GM12878 (cell line): ENCODE measurements around the gene CAPZB. TPM values are rescaled to one million over a fixed set of nuclear protein-coding genes. Genes with fewer than 3 reads are reported as not detected.

Experiments
- BRCA1 ChIP-seq: IDR thresholded peaks from 2 replicates; pipeline ENCODE4 v1.6.1; 2011; ENCODE audit warnings: low read depth, low read length, improper control_type of control experiment
- CREM ChIP-seq: IDR thresholded peaks from 2 replicates; pipeline ENCODE4 v1.6.1; 2014; ENCODE audit warnings: antibody characterized with exemption, low read depth
- EED ChIP-seq: sonication (generic); IDR thresholded peaks from 2 replicates; pipeline ENCODE4 v1.6.1; 2016; ENCODE audit warnings: antibody characterized with exemption, low read depth
- ETV6 ChIP-seq, 2 experiments: fragments of 450-650 bp in 1 of 2; IDR thresholded peaks in 1 of 2; conservative IDR thresholded peaks in 1 of 2; 2 replicates each; pipeline ENCODE4 v1.6.1; 2014; ENCODE audit warnings: antibody characterized with exemption in 1 of 2, borderline replicate concordance in 1 of 2, low read depth in 1 of 2, mild to moderate bottlenecking in 1 of 2, moderate library complexity in 1 of 2
- IRF4 ChIP-seq: IDR thresholded peaks from 2 replicates; pipeline ENCODE4 v1.6.1; 2011; ENCODE audit warnings: low read depth, low read length
- JUNB ChIP-seq: IDR thresholded peaks from 2 replicates; pipeline ENCODE4 v1.6.1; 2016; ENCODE audit warnings: antibody characterized with exemption, mild to moderate bottlenecking
- KLF5 ChIP-seq: fragments of 450-650 bp; IDR thresholded peaks from 2 replicates; pipeline ENCODE4 v1.6.1; 2014; ENCODE audit warnings: mild to moderate bottlenecking; ENCODE audit not compliant: partially characterized antibody
- MEF2A ChIP-seq: IDR thresholded peaks from 2 replicates; pipeline ENCODE4 v1.6.1; 2011; ENCODE audit warnings: low read depth, mild to moderate bottlenecking, low read length, moderate library complexity; ENCODE audit not compliant: insufficient read depth
- MTA2 ChIP-seq: fragments of 450-650 bp; IDR thresholded peaks from 2 replicates; pipeline ENCODE4 v1.6.1; 2016; ENCODE audit warnings: low read depth, mild to moderate bottlenecking, moderate library complexity
- MYC ChIP-seq: IDR thresholded peaks from 2 replicates; pipeline ENCODE4 v1.6.1; 2011; ENCODE audit warnings: mild to moderate bottlenecking, low read length, moderate library complexity, inconsistent platforms; ENCODE audit not compliant: insufficient read depth, insufficient replicate concordance, insufficient read length, severe bottlenecking
- NR2C1 ChIP-seq: fragments of 450-650 bp; IDR thresholded peaks from 2 replicates; pipeline ENCODE4 v1.6.1; 2017; ENCODE audit warnings: antibody characterized with exemption, mild to moderate bottlenecking, moderate library complexity
- POLR2AphosphoS5 ChIP-seq: IDR thresholded peaks from 2 replicates; pipeline ENCODE4 v1.6.1; 2011; ENCODE audit warnings: mild to moderate bottlenecking, low read length, inconsistent platforms
- RUNX3 ChIP-seq: IDR thresholded peaks from 2 replicates; pipeline ENCODE4 v1.6.1; 2012; ENCODE audit warnings: low read length, inconsistent platforms
- SMC3 ChIP-seq: IDR thresholded peaks from 2 replicates; pipeline ENCODE4 v1.6.1; 2011; ENCODE audit warnings: low read length, improper control_type of control experiment, borderline replicate concordance
- SREBF2 ChIP-seq: IDR thresholded peaks from 2 replicates; pipeline ENCODE4 v1.6.1; 2012; ENCODE audit warnings: mild to moderate bottlenecking, low read length
- TBL1XR1 ChIP-seq: IDR thresholded peaks from 2 replicates; pipeline ENCODE4 v1.6.1; 2012; ENCODE audit warnings: low read depth, low read length, improper control_type of control experiment
- ZNF622 ChIP-seq: fragments of 450-650 bp; IDR thresholded peaks from 2 replicates; pipeline ENCODE4 v1.6.1; 2017; ENCODE audit warnings: mild to moderate bottlenecking, inconsistent platforms
- polyA plus RNA-seq, 11 experiments: library from polyadenylated mRNA; depleted of rRNA in 4 of 11; unstranded in 6 of 11; stranded (reverse) in 5 of 11; fragments of >200 nt; fragmentation: Nextera tagmentation in 4 of 11; fragmentation: Illumina TruSeq in 1 of 11; extraction: Ambion mirVana in 4 of 11; extraction: Trizol in 1 of 11; gene quantifications; 1 replicate in 1 of 11; 2 replicates in 10 of 11; pipeline versions ENCODE4 v1.2.1 to v1.2.3, GENCODE V29; 2011 to 2016; ENCODE audit warnings: inconsistent platforms in 2 of 11, missing spikeins in 2 of 11, low read depth in 1 of 11
- total RNA-seq, 4 experiments: library from RNA; depleted of rRNA in 3 of 4; stranded (reverse); fragments of >200 nt in 3 of 4; fragmentation: Illumina TruSeq in 1 of 4; extraction: Trizol in 1 of 4; gene quantifications; 2 replicates each; pipeline versions ENCODE4 v1.2.1 to v1.2.3, GENCODE V29; 2013 to 2021
- TF ChIP-seq, protein P1 (sequence below): fragments of 450-650 bp; IDR thresholded peaks from 2 replicates; pipeline ENCODE4 v1.6.1; 2017; ENCODE audit warnings: mild to moderate bottlenecking, moderate library complexity
- TF ChIP-seq, protein P2 (sequence below): IDR thresholded peaks from 2 replicates; pipeline ENCODE4 v1.6.1; 2012; ENCODE audit warnings: mild to moderate bottlenecking, low read depth, low read length
- TF ChIP-seq, protein P3 (sequence below): fragments of 450-650 bp; conservative IDR thresholded peaks from 2 replicates; pipeline ENCODE4 v1.6.1; 2017; ENCODE audit warnings: mild to moderate bottlenecking, moderate library complexity

CAPZB gene
- total and polyA plus RNA-seq, 10 of the 15 experiments (the other 5 are each of a cell fraction or from before 2014, with no cell fraction given), result 104 to 454 (median 213) TPM

DNA sequence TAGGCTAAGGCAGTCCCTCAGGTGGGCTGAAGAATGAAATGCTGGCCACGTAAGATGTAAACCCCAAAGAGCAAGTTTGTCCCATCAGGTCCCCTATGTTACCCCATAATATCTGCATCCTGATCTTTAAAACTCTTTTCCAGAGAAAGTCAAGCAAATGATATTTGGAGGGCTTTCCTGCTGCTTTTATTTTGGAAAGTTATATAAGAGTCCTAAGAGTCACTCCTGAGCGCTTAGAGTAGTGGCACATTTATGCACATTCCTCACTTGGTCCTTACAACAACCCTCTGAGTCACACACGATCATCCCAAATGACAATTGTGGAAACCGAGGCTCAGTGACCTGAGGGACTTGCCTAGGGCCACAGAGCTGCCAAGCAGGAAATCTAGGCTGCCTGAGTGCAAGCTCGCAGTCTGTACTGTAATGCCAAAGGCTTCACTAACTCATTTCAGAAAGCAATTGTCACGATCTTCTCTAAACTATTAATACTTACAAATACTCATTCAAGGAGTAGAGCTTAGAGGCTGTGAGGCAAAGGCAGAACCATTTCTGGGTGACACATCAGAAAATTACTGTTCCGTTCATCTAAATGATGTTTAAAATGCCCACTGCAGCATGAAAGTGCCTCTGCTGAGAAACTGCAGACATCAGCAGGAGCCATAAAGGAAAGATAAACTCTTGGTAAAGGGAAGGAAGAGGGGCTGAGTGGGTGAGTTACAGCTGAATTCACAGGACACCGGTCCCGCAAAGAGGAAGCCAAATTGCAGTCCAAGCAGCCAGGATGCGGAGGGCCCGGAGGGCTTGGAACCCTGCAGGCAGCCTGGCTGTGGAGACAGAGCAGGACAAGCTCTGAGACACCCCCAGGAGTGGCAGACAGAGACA, 30.8 kb downstream of the CAPZB start (continued):
- TF ChIP-seq, protein P1, sequence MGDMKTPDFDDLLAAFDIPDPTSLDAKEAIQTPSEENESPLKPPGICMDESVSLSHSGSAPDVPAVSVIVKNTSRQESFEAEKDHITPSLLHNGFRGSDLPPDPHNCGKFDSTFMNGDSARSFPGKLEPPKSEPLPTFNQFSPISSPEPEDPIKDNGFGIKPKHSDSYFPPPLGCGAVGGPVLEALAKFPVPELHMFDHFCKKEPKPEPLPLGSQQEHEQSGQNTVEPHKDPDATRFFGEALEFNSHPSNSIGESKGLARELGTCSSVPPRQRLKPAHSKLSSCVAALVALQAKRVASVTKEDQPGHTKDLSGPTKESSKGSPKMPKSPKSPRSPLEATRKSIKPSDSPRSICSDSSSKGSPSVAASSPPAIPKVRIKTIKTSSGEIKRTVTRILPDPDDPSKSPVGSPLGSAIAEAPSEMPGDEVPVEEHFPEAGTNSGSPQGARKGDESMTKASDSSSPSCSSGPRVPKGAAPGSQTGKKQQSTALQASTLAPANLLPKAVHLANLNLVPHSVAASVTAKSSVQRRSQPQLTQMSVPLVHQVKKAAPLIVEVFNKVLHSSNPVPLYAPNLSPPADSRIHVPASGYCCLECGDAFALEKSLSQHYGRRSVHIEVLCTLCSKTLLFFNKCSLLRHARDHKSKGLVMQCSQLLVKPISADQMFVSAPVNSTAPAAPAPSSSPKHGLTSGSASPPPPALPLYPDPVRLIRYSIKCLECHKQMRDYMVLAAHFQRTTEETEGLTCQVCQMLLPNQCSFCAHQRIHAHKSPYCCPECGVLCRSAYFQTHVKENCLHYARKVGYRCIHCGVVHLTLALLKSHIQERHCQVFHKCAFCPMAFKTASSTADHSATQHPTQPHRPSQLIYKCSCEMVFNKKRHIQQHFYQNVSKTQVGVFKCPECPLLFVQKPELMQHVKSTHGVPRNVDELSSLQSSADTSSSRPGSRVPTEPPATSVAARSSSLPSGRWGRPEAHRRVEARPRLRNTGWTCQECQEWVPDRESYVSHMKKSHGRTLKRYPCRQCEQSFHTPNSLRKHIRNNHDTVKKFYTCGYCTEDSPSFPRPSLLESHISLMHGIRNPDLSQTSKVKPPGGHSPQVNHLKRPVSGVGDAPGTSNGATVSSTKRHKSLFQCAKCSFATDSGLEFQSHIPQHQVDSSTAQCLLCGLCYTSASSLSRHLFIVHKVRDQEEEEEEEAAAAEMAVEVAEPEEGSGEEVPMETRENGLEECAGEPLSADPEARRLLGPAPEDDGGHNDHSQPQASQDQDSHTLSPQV, result no peak
- no peak for TF ChIP-seq SMC3
- TF ChIP-seq, protein P2, sequence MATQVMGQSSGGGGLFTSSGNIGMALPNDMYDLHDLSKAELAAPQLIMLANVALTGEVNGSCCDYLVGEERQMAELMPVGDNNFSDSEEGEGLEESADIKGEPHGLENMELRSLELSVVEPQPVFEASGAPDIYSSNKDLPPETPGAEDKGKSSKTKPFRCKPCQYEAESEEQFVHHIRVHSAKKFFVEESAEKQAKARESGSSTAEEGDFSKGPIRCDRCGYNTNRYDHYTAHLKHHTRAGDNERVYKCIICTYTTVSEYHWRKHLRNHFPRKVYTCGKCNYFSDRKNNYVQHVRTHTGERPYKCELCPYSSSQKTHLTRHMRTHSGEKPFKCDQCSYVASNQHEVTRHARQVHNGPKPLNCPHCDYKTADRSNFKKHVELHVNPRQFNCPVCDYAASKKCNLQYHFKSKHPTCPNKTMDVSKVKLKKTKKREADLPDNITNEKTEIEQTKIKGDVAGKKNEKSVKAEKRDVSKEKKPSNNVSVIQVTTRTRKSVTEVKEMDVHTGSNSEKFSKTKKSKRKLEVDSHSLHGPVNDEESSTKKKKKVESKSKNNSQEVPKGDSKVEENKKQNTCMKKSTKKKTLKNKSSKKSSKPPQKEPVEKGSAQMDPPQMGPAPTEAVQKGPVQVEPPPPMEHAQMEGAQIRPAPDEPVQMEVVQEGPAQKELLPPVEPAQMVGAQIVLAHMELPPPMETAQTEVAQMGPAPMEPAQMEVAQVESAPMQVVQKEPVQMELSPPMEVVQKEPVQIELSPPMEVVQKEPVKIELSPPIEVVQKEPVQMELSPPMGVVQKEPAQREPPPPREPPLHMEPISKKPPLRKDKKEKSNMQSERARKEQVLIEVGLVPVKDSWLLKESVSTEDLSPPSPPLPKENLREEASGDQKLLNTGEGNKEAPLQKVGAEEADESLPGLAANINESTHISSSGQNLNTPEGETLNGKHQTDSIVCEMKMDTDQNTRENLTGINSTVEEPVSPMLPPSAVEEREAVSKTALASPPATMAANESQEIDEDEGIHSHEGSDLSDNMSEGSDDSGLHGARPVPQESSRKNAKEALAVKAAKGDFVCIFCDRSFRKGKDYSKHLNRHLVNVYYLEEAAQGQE, result no peak
- TF ChIP-seq NR2C1, result no peak
- TF ChIP-seq BRCA1, result no peak
- no peak for TF ChIP-seq ZNF622
- TF ChIP-seq JUNB, result peak; percentile 72
- TF ChIP-seq RUNX3, result peak; percentile 29; the same call in 1 of the 2 replicates
- no peak for TF ChIP-seq SREBF2
- no peak for TF ChIP-seq KLF5
- TF ChIP-seq ETV6 (conservative IDR thresholded peaks at IDR 0.05 in 1 of 2, IDR thresholded peaks at IDR 0.05 in 1 of 2; ENCODE audit: borderline replicate concordance in 1 of 2, low read depth in 1 of 2), result peak in 1 of 2 experiments; percentile 53; a peak in 1 of 4 replicates
- peak; percentile 29; the same call in 1 of the 2 replicates for TF ChIP-seq EED
- no peak for TF ChIP-seq IRF4
- TF ChIP-seq MTA2, result no peak
- TF ChIP-seq MYC, result no peak
- 0 out of 2 replicates have a peak, but pooled peaks have one; percentile 58 for TF ChIP-seq MEF2A
- TF ChIP-seq POLR2AphosphoS5, result no peak; the same call in 1 of the 2 replicates
- no peak for TF ChIP-seq TBL1XR1
- TF ChIP-seq, protein P3, sequence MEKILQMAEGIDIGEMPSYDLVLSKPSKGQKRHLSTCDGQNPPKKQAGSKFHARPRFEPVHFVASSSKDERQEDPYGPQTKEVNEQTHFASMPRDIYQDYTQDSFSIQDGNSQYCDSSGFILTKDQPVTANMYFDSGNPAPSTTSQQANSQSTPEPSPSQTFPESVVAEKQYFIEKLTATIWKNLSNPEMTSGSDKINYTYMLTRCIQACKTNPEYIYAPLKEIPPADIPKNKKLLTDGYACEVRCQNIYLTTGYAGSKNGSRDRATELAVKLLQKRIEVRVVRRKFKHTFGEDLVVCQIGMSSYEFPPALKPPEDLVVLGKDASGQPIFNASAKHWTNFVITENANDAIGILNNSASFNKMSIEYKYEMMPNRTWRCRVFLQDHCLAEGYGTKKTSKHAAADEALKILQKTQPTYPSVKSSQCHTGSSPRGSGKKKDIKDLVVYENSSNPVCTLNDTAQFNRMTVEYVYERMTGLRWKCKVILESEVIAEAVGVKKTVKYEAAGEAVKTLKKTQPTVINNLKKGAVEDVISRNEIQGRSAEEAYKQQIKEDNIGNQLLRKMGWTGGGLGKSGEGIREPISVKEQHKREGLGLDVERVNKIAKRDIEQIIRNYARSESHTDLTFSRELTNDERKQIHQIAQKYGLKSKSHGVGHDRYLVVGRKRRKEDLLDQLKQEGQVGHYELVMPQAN, result no peak
- 0 out of 2 replicates have a peak, but pooled peaks have one; percentile 37 for TF ChIP-seq CREM
